ENCODE measurements around the gene PLA2G6. TPM values are rescaled to one million over a fixed set of nuclear protein-coding genes. Genes with fewer than 3 reads are reported as not detected.

The PLA2G6 gene
- total RNA-seq, 2 experiments from 2014 or later = 52.4 to 53.6 TPM

- Mint-ChIP-seq H3K9me3 (no peaks in the 10 kb centered on the region), H3K27me3 (peaks cover 19% of the 10 kb centered on the region), H3K4me3 (no peak overlapping the region), H3K27ac (no peak overlapping the region), H3K36me3 (ENCODE audit: low read depth) (peaks cover under 1% of the 10 kb centered on the region), H3K4me1 (ENCODE audit: low read depth) (no peaks in the 10 kb centered on the region)
- no peak for TF ChIP-seq CTCF (IDR thresholded peaks at IDR 0.05)
- intact Hi-C loops (cut with micrococcal nuclease) = no loop called here
- POLR2A ChIA-PET = no interaction called here
- CTCF ChIA-PET = no interaction called here
- DNase-seq (no peak), ATAC-seq (no peak)
These were observed 103.4 kb downstream of the PLA2G6 start for GRCh38 chr22:38078046-38078840.

GRCh38 chr22:38077595-38077994 is 104.0 kb downstream of the PLA2G6 start:
- Mint-ChIP-seq H3K36me3 (ENCODE audit: low read depth) (peaks cover 3% of the 10 kb centered on the region), H3K4me1 (ENCODE audit: low read depth) (no peaks in the 10 kb centered on the region), H3K27me3 (peaks cover 14% of the 10 kb centered on the region), H3K9me3 (no peaks in the 10 kb centered on the region), H3K27ac (no peak overlapping the region), H3K4me3 (no peak overlapping the region)
- ChIA-PET POLR2A (no interaction called here), CTCF (no interaction called here)
- intact Hi-C loops (cut with micrococcal nuclease) = no loop called here
- ATAC-seq (no peak), DNase-seq (no peak)
- no peak for TF ChIP-seq CTCF (IDR thresholded peaks at IDR 0.05)

- no peak for ATAC-seq
- no peaks in the 10 kb centered on the region for H3K4me1 Mint-ChIP-seq (ENCODE audit: low read depth)
- H3K9me3 Mint-ChIP-seq = no peaks in the 10 kb centered on the region
- DNase-seq = no peak
- peaks cover 3% of the 10 kb centered on the region for H3K36me3 Mint-ChIP-seq (ENCODE audit: low read depth)
- ChIA-PET POLR2A (no interaction called here), CTCF (no interaction called here)
- intact Hi-C loops (cut with micrococcal nuclease) = no loop called here
- no peak overlapping the region for H3K4me3 Mint-ChIP-seq
- H3K27me3 Mint-ChIP-seq = peaks cover 14% of the 10 kb centered on the region
- TF ChIP-seq CTCF (IDR thresholded peaks at IDR 0.05) = no peak
- H3K27ac Mint-ChIP-seq = no peak overlapping the region
These were observed 104.5 kb downstream of the PLA2G6 start for GRCh38 chr22:38077096-38077495.

GRCh38 chr22:38075961-38076360 is 105.7 kb downstream of the PLA2G6 start:
- no peak for TF ChIP-seq CTCF (IDR thresholded peaks at IDR 0.05)
- Mint-ChIP-seq H3K4me1 (ENCODE audit: low read depth) (no peaks in the 10 kb centered on the region), H3K27ac (no peak overlapping the region), H3K4me3 (no peak overlapping the region), H3K27me3 (peaks cover 14% of the 10 kb centered on the region), H3K9me3 (no peaks in the 10 kb centered on the region), H3K36me3 (ENCODE audit: low read depth) (peaks cover 4% of the 10 kb centered on the region)
- ChIA-PET CTCF (no interaction called here), POLR2A (interaction anchor here (1.1 kb wide), 1 partner anchor 19 kb away, joined by 3 read pairs; the partner anchor contains the start of gene PICK1)
- DNase-seq (no peak), ATAC-seq (no peak)
- intact Hi-C loops (cut with micrococcal nuclease) = no loop called here

- H3K36me3 Mint-ChIP-seq (ENCODE audit: low read depth) = peaks cover 4% of the 10 kb centered on the region
- peaks cover 9% of the 10 kb centered on the region for H3K27me3 Mint-ChIP-seq
- intact Hi-C loops (cut with micrococcal nuclease) = no loop called here
- H3K9me3 Mint-ChIP-seq = no peaks in the 10 kb centered on the region
- no peaks in the 10 kb centered on the region for H3K4me1 Mint-ChIP-seq (ENCODE audit: low read depth)
- no peak for DNase-seq
- CTCF ChIA-PET = interaction anchor here (0.6 to 1.3 kb wide), 2 partner anchors 23 to 26 kb away, joined by 3 read pairs; no protein-coding TSS in a partner anchor
- POLR2A ChIA-PET = interaction anchor here (1.1 to 1.6 kb wide), 2 partner anchors 18 to 22 kb away, joined by 3 read pairs; partner anchors contain the start of gene PICK1
- no peak for ATAC-seq
- H3K27ac Mint-ChIP-seq = no peak overlapping the region
- H3K4me3 Mint-ChIP-seq = no peak overlapping the region
- no peak for TF ChIP-seq CTCF (IDR thresholded peaks at IDR 0.05)
These were observed 106.4 kb downstream of the PLA2G6 start for GRCh38 chr22:38075105-38075825.

Measured in activated CD8-positive, alpha-beta T cell treated with anti-CD3 and anti-CD28 coated beads for 36 hours (primary cell).